ENCODE results near the gene KRT35. TPM values are rescaled to one million over a fixed set of nuclear protein-coding genes. Genes with fewer than 3 reads are reported as not detected.

KRT35 gene
- polyA plus RNA-seq (ENCODE audit: insufficient read length in 4 of 4): under 1 TPM in 2 of 4 donors, not detected in 2; 0.07 to 0.09 TPM

DNA sequence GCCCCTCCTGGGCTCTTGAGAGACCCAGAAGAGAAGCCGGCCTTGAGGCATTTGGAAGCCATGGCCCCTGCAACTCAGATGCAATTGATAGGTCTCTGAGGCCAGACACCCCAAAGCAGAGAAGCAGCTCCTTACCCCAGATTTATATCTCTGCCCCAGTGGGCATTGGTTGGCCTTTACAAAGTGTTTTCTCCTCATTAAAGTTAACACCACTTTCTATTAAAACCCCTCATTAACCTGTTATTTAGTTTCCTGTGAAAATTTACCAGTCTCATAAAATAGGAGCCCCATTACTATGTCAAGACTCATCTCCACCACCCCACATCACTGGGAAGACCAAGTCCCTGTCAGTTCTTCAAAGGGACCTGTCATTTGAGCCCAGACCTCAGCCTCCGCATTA lies at the start of gene KRT35:
Gene KRT35, minus strand, starts transcription at position 116 of the 400 bp plus-strand sequence. Its CDS starts 54 bp downstream, at position 62.
- no peak for DNase-seq (ENCODE audit: low read depth in 4 of 4, low spot score in 3 of 4)

DNA sequence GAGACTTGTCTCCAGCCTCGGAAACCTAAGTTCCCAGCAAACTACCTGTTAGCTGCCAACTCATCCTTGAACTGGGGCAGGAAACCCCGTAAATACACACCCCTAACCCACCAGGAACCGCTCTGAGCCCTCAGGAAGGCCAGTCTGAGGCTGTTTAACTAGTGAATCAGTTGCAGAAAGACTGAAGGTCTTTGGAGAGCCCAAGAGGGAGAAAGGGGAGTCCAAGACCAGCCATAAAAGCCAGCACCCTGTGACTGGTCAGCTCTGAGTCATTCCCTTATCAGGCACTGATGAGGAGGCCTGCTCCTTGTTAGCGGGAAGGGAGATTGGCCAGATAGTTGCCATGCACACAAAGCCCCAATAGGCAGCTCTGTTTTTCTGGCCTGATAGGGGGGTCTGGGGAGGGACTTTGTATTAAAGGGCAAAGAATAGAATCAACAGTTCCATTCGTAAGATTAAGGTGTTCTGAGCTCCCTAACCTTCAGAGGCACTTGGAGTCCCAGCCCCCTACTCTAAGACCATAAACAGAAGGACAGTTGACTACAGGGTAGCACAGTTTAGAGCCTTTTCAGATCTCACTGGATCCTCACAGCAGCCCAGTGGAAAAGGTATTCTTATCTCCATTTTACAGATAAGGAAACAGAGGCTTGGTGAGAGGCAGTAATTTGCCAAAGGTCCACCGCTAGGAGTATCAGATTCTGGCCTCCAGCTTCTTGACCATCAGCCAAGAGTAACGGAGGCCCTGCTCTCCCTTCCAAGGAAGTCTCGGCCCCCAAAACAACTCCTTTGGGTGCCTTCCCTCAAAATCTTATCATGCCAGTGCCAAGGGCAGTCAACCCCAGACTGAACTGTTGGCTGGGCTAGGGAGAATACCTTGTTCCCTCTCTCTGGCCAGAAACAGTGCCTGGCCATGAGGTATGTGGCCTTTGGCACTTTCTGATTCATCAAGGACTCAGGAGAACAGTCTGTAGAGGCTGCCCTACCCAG lies 49.4 kb upstream of the KRT35 start:
- no peak for DNase-seq (ENCODE audit: low read depth in 4 of 4, low spot score in 3 of 4)

DNA sequence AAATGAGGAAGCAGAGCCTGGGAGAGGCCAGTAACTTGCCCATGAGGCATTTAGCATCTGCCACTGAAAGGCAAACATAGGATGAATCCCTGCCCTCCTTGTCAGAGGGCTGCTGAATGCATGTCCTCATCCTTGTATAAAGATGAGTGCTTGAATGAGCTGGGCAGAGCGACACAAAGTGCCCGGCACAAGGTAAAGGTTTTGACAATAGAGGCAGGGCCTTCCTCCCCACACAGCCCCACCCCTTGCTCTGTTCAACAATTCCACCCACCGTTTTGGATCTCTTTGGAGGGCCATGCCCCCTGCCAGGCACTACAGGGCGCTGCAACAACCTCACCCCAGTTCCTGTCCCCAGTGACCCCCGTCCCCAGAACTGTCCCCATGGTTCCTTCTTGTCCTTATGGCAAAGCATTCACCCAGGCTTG lies 48.6 kb upstream of the KRT35 start:
- DNase-seq (ENCODE audit: low read depth in 4 of 4, low spot score in 3 of 4): no peak

DNA sequence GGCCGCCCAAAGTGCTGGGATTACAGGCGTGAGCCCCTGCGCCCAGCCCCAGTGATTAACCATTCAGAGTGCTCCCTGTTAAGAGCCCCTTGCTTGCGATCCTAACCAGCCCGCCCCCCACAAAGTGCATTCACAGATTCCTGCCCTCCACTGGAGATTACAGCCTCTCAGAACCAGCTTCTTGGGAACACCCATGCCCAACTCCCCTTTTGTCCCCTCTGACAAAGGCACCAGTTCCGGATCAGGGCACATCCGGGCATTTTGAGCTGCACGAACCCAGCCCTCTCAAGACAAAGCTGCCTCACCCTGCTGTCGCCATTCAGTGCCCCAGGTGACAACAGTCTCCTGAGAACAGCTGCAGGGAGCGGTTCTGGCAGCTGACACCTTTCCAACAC lies 48.0 kb upstream of the KRT35 start:
- DNase-seq (ENCODE audit: low read depth in 4 of 4, low spot score in 3 of 4): no peak

DNA sequence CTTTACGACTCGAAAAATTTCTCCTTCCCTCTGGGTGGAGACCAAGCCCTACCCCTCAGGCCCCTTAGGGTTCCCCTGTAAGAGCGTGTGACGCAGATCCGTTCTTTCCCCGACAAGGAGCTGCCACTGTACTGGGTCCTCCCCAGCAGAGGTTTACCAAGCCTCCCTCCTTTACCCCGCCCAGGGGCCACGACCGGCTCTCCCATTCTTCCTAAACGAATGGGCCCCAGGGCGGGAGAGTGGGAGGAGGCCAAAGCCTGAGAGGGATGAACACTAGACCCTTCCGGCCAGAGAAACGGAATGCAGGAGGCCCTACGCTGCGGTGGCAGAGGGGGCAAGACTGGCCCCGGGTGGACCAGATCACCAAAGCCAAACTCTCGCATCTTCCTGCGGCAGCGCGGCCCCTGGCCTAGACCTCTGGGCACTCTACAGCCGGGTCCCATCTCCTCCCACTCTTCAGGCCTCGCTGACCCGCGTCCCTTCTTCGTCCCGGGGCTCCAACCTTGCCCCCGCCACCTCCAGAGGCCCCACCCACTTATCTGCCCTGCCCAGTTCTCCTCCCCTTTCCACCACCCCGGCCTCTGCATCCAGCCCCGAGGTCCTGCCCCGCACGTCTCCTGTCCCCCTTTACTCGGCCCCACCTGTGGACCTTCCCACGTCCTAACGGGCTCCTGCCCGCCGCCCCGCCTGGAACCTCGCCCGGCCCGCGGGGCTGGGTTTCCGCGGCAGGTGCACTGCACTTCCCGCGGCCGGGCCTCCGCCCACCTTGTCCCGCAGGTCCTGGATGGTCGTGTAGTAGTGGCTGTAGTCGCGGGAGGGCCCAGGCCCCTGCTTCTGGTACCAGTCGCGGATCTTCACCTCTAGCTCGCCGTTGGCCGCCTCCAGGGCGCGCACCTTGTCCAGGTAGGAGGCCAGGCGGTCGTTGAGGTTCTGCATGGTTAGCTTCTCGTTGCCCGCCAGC lies 46.4 kb upstream of the KRT35 start:
- DNase-seq (ENCODE audit: low read depth in 4 of 4, low spot score in 3 of 4): no peak

DNA sequence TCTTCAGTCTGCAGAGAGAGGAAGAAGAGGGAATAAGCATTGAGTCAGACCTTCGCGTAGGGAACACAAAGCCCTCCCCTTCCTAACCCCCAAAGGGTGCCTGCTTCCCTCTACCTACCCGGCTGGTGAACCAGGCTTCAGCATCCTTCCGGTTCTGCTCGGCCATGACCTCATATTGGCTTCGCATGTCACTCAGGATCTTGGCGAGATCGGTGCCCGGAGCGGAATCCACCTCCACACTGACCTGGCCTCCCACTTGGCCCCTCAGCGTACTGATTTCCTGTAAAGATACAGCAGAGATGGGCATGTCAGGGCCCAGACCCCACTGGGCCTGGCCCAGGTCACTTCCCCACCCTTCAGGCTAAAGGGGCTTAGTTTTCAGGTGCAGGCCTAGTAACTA lies 43.3 kb upstream of the KRT35 start:
- no peak for DNase-seq (ENCODE audit: low read depth in 4 of 4, low spot score in 3 of 4)

DNA sequence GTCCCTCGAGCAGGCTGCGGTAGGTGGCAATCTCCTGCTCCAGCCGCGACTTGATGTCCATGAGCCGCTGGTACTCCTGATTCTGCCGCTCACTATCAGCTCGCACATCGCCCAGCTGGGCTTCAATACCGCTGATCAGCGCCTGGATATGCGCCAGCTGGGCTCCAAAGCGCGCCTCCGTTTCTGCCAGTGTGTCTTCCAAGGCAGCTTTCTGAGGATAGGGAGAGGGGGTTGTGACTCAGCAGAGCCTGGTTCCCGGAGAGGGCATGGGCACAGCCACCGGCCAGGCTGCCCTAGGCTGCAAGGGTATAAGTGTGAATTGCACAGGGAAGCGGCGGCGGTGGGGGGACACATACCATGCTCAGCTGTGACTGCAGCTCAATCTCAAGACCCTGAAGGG lies 42.8 kb upstream of the KRT35 start:
- no peak for DNase-seq (ENCODE audit: low read depth in 4 of 4, low spot score in 3 of 4)

DNA sequence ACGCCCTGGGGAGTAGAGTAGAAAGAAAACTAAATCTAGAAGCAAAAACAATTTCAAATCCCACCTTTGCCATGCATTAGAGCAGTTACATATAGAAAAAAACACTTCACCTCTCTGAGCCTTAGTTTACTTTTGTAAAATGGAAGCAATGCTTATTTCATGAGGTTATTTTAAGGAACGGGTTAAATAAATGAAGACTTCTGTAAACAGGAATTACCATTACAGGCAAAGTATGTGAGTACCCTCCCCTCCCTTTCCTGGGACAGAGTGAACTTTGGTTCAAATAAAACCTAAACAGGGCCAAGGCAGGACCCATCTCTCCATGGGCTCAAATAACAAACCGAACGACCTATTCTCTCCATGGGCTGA lies 42.3 kb upstream of the KRT35 start:
- DNase-seq (ENCODE audit: low read depth in 4 of 4, low spot score in 3 of 4): no peak

DNA sequence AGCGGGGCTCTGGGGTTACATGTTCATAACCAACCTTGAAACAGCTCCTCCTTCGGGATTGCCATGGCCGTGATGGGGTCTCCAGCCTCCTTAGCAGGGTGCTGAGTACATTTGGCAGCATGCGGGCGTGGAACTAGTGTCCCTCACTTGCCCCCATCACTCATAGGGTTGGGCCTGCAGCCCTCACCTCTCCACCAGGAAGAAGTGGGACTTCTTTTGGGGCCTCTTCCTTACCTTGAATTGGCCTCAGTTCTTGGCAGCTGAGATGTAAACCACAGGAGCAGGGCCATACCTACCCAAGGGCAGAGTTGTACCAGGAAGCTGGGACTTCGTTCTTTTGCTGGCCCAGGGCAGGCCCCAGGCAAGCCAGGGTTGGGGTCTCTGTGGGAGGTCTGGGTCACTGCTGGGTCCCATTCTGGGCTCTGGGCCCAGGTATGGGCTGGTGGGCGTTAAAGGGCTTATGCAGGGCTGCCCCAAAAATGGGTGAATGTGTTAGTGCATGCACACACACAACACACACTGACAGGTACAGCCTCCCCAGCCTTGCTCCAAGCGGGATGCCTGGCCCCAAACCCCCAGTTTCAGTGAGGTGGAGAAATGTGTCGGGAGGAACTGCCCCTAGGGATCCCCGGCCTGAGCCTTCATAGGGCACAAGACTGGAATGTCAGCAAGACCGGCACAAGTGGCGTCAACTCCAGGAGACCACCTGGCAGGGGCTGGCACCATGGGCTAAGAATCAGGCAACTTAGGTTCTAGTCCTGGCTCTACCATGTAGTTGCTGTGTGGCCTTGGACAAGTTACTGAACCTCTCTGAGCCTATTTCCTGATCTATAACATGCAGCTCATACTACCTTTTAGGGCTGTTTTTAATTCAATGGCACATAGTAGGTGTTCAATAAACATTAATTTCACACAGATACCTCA lies 41.6 kb upstream of the KRT35 start:
- no peak for DNase-seq (ENCODE audit: low read depth in 4 of 4, low spot score in 3 of 4)

DNA sequence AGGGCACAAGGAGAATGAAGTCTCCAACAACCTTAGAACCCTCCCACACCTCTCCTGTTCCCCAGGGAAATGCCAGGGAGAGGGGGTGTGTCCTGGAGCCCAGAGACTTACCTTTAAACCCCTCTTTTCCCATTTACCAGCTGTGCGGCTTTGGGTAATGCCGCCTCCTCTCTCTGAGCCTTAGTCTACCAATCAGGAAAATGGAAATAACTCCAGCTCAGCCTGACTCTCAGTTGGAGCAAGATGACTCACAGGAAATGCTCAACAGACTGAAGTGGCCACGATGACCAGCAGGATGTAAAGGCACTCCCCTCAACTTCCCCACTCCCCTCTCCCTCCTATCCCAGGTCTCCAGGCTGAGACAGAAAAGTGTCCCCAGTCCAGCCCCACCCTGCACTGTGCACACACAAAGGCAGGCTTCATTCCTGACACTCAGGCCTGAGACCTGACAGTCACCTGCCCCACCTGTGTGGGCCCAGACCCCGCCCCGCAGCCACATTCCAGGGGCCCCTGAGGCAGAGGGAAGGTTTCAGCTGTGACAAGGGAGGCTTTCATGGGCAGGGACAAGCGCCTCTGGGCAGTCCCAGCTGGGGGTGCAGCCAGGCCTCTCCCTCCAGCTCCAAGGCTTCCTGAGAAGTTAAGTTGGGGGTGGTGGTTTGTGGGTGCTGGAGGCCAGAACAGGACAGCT lies 40.8 kb upstream of the KRT35 start:
- DNase-seq (ENCODE audit: low read depth in 4 of 4, low spot score in 3 of 4): no peak

DNA sequence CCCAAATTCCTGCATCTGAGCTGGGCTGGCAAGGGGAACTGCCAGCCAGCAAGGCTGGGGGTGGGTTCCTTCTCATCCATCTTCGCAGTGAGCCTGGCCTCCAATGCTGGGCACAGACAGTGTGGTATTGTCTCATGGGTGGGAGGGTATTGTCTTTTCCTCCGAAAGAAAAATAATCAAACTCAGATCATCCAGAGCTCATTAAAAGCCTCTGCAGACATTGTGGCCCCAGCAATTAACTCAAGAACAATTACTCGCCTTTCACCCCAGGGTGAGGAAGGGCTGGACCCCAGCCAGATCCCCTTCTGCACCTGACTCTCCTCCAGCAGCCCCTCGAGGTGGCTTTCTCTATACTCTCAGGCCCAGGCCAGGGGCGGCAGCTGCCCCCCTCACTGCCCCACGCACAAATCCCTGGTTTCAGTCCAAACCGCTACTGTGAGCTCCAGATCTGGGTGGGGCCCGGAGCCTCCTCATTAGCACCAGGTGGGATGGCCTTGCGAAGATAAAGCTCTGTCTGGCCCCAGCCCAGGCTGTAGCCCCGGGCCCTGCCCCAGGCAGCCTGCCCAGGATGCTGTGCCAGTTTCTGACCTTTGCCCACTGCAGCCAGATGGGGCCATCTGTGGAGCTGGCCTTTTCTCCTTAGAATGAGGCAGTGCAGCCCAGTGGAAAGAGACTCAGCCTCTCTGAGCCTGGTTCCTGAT lies 40.0 kb upstream of the KRT35 start:
- DNase-seq (ENCODE audit: low read depth in 4 of 4, low spot score in 3 of 4): no peak

DNA sequence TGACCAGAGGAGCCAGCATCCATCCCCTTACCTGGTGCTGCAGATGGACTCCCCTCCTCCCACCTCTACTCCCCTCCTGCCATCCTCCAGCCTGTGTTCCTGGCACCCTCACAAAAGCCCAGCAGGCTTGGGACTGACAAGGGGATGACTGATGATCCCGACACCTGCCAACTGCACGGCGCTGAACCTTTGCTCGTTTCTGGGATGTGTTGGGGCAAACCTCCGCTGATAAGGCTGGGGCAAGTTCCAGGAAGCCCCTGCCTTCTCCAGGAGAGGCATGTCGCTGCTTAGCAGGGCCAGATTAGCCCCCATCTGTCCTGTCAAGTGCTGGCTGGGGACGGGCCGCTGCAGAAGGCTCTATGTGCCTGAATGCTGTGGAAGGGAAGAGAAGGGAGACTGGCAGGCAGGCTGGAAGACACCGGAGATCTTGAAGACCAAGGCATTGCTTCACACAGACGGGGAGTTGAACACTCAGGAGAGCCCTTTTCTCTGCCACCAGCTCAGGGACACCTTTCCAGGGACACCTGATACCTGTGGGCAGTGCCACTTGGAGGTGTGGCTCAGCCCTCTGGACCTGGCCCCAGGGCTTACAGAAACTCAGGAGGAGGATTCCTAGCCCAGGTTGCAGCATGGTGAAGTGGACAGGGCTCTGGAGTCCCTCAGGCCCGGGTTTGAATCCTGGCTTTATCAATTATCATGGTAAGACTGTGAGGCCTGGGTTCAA lies 38.7 kb upstream of the KRT35 start:
- DNase-seq (ENCODE audit: low read depth in 4 of 4, low spot score in 3 of 4): no peak

DNA sequence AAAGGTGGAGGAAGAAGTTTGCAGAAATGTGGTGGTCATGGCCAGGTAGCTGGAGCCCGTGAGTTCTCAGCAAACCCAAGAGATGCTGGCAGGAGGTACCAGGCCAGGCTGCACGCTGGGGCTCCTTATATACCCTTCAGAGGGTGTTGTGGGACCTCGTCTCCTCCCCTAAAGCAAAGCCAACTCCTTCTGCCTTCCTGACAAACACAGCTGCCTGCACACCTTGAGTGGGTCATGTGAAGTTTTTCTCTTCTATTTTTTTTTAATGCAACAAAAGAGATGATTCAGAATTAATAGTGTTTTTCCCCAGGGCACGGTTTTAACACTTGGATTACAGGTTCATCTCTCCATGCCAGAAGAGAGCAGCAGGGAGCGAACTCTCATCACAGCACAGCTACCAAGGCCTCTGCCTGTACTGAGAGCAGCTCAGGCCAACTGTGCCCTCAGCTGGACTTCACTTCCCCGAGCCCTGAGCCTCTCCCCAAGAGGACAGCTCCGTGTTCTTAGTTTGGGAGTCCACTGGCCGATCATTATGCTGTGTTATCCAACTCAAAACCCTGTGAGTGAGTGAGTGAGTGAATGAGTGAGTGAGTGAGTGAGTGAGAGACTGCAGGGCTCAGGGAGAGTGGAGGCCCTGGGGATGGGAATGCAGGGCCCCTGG lies 38.0 kb upstream of the KRT35 start, which contains the start of gene KRT15:
Gene KRT15, minus strand, starts transcription at position 102 of the 661 bp plus-strand sequence. Its CDS starts 63 bp downstream, at position 39.
- DNase-seq (ENCODE audit: low read depth in 4 of 4, low spot score in 3 of 4): no peak

DNA sequence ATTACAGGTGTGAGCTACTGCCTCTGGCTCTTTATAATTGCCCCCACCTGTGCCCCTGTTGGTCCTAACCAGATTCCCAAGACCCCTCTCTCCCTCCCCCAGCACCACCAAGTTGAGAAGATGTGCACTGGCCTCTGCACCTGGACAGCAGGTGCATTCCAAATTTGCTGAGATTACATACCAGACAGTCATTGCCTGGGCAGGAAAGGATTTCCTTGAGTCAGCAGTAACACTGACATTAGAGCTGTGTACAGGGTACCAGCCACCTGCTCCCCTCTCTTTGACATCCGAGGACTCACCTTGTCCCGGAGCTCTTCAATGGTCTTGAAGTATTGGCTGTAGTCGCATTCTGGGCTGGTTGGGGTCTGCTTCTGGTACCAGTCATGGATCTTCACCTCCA lies 37.1 kb upstream of the KRT35 start:
- DNase-seq (ENCODE audit: low read depth in 4 of 4, low spot score in 3 of 4): no peak

DNA sequence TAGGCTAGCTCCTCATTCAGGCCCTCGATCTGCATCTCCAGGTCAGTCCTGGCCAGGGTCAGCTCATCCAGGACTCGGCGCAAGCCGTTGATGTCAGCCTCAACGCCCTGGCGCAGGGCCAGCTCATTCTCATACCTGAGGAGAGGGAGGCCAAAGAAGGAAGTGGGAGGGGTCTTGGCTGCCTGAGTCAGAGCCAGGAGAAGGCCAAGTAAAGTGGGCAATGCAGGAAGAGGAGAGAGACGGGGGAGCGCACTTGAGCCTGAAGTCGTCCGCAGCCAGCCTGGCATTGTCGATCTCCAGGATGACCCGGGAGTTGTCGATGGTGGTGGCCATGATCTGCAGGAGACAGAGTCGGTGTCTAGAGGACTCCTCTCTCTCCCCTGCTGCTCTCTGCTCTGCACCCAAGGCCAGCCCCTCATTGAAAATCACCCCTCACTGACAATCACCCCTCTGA lies 35.9 kb upstream of the KRT35 start:
- no peak for DNase-seq (ENCODE audit: low read depth in 4 of 4, low spot score in 3 of 4)

DNA sequence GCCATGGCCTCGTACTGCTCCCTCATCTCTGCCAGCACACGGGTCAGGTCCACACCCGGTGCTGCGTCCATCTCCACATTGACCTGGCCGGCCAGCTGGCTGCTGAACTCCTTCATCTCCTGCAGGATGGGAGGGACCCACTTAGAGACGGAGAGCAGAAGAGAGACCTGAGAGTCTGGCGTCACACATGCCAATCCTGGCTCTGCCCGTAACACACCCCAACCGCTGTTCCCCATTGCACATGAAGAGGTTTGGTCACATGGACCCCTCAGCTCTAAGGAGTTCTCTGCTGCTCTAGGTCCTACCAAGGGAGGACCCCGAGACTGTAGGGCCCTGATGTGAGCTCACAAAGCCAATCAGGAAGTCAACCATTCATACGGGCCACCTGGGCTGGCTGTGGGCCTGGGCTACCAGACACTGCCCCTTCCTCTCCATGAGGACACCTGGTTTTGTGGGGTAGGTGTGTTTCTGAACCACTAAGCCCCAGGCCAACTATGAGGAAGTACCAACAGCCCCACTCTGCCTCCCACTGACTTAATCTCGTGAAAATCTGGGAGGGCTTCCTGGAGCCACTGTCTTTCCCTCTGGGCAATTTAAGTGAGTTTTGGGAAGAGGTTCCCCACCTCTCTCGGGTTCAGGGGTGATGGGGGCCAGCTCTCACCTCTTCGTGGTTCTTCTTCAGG lies 35.3 kb upstream of the KRT35 start:
- DNase-seq (ENCODE audit: low read depth in 4 of 4, low spot score in 3 of 4): no peak

DNA sequence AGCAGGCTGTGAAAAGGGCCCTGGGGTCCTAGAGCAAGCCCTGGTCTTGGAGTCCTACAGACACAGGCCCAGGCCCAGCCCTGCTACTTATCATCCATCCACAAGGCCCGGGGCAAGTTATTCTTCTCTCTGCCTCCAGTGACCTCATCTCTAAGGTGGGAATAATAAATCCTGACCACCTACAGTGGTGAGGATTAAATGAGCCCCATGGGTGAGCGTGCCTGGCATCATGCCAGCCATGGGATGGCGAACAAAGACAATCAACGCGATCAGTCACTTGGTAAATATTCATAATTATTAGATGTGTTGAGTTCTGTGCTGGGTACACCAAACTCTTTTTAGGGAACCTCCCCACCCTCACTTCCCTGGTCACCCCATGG lies 32.2 kb upstream of the KRT35 start:
- no peak for DNase-seq (ENCODE audit: low read depth in 4 of 4, low spot score in 3 of 4)

All from left renal pelvis (tissue), 4 donors.